IPS-18c (cell line): ENCODE data around the gene EFNA5.

Experiments used
- H3K4me3 ChIP-seq: 2 replicates; pipeline ENCODE4 v1.7.0; 2013; ENCODE audit warnings: low read depth, mild to moderate bottlenecking, low read length, moderate library complexity; ENCODE audit not compliant: insufficient read depth
- H3K9me3 ChIP-seq: one replicate; pipeline ENCODE4 v1.6.1; 2013; ENCODE audit warnings: mild to moderate bottlenecking, low read length, moderate library complexity; ENCODE audit not compliant: control insufficient read depth, insufficient read depth

EFNA5 gene

DNA sequence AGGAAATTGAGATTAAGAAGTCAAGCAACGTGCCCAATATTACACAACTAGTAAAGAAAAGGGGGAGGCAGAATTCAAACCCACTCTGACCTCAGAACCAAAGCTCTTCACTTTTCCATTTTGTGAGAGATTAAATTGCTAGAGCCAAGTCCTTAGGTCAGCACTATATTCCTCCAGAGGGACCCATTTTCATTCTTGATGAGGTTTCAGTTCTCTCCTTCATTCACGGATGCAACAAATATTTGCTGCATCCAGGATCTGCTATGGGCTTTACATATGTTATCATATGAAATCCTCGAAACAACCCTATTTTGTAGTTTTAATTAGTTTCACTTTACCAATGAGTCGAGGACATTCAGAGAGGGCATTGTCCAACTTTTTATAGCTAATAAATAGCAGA, 239.2 kb downstream of the EFNA5 start:
- H3K4me3 ChIP-seq, result no peak overlapping the region
- H3K9me3 ChIP-seq, result no peaks in the 10 kb centered on the region

DNA sequence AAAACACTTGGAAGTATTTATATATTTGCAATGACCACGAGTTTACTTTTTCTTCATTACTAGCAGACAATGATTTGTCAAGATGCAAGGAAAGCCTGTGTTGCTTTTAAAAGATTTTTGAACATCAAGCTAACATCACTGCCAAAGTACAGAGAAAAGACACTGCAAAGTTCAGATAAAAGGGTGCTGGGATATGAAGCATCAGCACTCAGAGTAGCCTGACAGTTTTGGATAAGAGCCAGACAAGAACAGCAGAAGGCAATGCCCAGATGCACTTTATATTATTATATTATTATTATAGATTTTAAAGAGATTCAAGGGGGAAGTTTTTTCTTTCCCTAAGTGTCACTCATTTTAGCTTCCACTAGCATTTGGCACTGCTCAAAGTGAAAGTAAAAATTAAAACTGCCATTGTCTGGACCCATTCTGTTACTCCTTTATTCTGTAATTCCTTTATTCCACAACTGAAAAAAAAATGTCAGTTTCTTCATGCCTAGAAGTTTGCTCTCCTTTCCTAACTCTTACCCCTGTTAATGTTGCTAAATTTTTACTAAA, 240.6 kb downstream of the EFNA5 start:
- Histone ChIP-seq H3K4me3 (no peak overlapping the region), H3K9me3 (no peaks in the 10 kb centered on the region)

DNA sequence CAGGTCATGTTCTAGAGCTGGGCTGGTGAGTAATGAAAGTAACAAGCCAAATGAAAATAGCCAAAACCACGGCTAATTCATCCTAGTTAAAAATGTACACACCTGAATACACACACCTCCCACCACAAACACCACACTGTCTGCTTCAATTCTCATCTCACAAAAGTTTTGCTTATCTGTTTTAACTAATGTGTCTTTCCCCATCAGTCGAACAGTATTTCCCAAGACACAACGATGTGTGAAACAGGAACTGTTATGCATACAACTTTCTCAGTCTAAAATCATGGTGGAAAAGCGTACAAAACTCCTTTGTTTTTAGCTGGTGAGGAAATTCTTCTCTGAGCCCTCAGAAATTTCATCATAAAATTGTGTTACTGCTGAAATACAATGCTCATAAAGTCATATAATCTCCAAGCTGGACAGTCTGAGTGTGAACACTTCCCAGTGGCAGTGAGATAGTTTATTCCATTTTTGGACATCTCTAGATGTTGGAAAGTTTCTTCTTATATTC, 242.4 kb downstream of the EFNA5 start:
- Histone ChIP-seq H3K4me3 (no peak overlapping the region), H3K9me3 (no peaks in the 10 kb centered on the region)

DNA sequence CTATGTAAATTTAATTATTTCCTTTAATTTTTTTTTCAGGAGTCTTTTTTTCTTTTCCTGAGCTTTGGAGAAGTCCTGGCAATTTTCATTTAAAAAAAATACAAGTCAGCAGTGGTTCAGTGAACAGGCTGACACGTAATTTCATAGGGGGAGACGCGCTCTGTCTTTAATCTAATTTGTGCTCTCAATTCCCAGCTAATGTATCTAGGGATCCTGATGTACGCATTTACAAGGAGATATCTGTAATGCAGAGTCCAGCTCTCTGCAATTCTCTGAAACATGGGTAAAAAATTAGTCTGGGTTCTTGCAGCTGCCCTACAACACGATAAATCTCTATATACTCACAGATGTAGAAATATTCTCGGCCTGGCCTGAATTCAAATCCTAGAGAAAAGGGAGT, 243.9 kb downstream of the EFNA5 start:
- no peaks in the 10 kb centered on the region for H3K9me3 ChIP-seq
- H3K4me3 ChIP-seq, result no peak overlapping the region

DNA sequence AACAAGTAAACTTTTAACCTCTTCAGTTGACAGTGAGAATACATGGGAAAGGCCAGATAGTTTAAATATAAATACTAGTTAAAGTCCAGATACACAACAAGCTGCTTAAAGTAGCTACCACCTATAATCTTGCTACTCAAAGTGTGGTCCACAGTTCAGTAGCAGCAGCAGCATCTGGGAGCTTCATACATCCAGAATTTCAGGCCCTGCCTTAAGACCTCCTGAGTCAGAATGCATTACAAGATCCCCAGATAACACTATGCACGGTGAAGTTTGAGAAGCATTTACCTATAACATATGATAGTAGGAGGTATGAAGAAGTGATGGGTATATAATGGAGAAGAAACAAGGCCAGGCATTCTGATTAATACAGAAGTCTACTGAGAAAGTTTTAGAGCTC, 244.5 kb downstream of the EFNA5 start:
- Histone ChIP-seq H3K9me3 (no peaks in the 10 kb centered on the region), H3K4me3 (no peak overlapping the region)

DNA sequence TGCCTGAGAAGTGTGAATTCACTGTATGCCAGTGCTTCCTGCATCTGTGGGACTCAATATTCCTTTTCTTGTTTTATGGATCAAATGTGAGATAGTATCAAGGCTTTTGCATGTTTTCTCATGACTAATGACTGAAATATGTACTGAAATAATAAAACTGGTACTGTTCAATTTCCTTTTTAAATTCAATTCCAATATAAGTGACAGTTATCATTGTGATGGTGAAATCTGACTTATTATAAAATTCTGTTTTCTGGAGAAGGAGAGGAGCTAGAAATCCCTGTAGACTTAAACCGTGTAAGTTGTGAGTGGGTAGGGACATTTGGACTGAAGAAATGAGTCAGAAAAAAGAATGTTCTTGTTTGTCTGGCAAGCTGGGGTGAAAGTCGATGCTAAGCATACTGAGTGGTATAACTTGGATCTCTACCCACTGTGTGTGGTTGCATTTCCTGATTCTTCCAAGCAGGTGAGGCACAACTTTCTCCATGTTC, 245.2 kb downstream of the EFNA5 start:
- no peaks in the 10 kb centered on the region for H3K9me3 ChIP-seq
- H3K4me3 ChIP-seq, result no peak overlapping the region

DNA sequence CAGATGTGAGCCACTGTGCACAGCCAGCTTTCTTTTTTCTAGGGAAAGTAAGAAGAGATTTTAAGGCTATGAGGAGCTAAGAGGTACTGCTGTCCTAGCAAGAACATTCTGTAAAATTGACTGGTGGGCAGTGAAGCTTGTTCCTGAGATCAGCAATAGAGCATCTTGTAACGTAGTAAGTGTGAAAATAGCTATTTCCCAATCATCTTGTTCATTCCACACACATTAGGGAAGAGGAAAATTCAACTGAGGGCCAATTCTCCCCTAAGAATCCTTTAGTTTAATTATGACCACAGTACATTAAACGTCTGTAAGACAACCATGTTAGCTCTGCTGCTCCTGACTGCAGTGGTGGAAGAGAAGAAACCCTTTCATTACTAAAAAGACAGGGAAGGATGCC, 246.2 kb downstream of the EFNA5 start:
- no peak overlapping the region for H3K4me3 ChIP-seq
- H3K9me3 ChIP-seq, result no peaks in the 10 kb centered on the region

DNA sequence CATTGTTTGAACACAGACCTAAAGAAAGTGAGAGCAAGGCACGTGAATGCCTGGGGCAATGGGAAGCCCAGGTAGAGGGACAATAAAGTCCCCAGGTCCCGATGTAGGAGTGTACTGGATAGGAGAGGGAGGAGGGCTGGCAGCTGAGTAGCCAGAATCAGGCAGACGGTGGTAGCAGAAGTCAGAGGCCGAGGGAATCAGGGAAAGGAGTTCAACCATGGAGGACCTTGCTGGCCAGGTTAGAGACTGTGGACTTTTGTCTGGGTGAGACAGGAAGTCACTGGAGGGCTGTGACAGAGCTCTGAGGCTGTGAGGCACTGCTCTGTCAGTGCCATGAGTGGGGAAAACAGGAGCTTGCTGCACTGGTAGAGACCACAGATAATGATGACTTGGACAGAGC, 248.2 kb downstream of the EFNA5 start:
- Histone ChIP-seq H3K9me3 (no peaks in the 10 kb centered on the region), H3K4me3 (no peak overlapping the region)

DNA sequence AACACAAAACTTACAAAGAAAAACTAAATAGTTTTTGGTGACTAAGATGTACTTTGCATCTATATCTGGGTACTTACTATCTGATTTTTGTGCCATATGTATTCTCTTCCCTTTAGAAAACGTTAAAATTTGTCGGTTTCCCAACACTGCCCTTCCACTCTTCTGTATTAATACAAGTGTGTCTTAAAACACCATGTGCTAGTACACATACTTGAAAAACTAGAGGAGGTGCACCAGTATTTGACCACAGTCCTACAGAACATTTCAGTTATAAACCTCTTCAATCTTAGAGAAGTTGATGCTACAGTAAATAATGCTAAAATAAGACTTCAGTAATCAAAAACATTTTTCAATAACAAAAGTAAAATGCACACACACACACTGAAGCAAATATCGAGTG, 251.2 kb downstream of the EFNA5 start:
- no peak overlapping the region for H3K4me3 ChIP-seq
- H3K9me3 ChIP-seq, result no peaks in the 10 kb centered on the region

DNA sequence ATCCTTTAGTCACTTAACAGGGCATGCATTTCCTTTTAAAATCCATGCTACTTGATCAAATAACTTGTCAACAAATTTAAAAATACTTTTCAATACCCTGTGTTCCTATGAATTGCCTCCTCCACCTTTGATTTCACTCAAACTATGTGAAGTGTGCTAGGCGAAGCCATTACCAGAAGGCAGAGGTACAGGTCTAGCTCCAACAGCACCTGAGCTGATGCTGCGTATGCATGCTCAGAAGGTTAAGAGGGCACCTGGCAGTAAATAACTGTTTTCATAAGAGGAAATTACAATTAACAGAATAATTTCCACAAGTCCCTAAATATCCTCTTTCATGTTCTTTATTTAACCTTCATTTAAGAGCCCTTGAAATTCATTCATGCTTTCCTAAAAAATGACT, 251.8 kb downstream of the EFNA5 start:
- H3K4me3 ChIP-seq, result no peak overlapping the region
- H3K9me3 ChIP-seq, result no peaks in the 10 kb centered on the region

DNA sequence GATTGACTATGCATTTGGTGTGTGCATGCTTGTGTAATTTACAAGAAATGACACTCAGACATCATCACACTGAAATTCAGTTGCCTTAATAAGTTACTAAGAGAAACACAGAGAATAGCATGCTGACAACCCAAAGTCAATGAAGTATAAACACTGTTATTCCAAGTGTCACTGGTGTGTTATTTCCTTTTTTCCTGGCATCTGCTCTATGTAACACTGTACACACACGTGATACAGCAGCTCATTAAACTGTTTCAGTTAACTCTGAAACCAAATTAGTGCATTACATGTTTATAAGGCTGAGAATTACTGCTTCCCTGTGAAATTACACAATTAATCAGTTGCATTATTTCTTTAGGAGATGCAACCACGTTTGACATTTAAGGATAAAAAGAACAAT, 252.7 kb downstream of the EFNA5 start:
- H3K9me3 ChIP-seq, result no peaks in the 10 kb centered on the region
- no peak overlapping the region for H3K4me3 ChIP-seq

DNA sequence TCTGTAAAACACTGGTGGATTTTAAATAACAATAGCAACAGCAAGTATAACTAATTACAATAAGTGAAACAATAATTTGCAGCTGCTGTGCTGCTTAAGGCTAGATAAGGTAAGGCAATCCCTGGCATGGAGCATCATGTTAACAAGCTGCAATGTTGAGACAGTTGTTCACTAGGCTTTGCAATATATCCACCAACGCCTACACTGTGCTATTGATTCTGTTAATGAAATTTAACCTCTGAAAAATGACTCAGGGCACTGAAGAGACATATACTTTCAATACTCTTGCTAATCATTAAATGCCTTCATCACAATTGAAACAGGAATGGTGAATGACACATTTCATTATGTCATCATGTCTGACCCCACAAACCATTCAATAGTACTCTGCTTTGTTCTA, 255.0 kb downstream of the EFNA5 start:
- no peaks in the 10 kb centered on the region for H3K9me3 ChIP-seq
- H3K4me3 ChIP-seq, result no peak overlapping the region

DNA sequence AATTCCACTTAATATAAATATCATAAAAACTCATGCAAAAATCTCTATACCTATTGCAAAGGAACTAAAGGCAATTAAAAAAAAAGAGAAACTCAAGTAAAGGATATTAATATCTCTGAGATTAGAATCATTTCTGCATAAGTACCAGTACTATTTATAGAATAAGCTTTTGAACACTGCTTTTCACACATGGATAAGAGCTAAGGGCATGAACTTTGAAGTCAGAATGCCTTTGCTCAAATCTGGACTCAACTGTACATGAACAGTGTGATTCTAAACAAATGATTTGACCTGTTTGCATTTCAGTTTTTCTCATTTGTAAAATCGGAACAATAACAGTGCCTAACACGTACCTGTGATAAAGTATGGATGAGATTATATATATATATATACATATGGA, 255.9 kb downstream of the EFNA5 start:
- Histone ChIP-seq H3K9me3 (no peaks in the 10 kb centered on the region), H3K4me3 (no peak overlapping the region)

DNA sequence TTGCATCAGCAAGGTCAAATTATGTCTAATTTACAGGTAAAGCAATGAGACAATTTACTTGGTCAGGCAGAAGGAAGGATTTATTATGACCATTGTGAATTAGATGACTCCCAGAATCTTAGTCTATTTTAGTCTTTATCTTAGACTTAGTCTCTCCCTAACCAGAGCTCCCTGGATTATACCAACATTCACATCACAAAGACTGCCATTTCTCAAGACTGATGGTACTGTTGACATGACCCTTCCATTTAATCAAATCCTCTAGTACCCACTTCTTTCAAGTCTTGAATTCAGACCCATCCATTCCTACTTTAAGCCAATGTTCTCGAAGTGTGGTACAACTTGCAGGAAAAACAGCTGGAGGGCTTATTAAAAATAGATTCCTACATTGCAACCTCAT, 257.0 kb downstream of the EFNA5 start:
- H3K4me3 ChIP-seq, result no peak overlapping the region

DNA sequence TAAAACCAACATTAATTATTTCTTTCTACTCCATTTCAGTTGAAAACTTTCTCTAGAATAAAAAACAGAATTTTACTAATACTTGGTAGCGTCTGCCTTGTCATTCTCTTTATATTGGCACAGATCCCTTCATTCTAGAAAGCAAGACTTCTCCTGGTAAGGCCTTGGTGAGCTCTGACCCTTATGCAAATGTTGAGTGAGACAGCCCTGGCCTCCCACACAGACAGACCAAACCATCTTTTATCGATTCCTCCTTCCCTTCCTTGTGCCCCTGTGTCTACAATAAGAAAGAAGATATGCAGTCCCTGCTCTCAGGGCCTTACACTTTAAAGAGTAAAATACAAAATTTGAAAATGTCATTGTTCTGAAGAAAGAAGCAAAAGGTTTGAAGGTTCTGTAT, 262.2 kb downstream of the EFNA5 start:
- Histone ChIP-seq H3K4me3 (no peak overlapping the region), H3K9me3 (no peaks in the 10 kb centered on the region)

More for the DNA sequence above, 257.0 kb downstream of the EFNA5 start:
- H3K9me3 ChIP-seq, result no peaks in the 10 kb centered on the region

DNA sequence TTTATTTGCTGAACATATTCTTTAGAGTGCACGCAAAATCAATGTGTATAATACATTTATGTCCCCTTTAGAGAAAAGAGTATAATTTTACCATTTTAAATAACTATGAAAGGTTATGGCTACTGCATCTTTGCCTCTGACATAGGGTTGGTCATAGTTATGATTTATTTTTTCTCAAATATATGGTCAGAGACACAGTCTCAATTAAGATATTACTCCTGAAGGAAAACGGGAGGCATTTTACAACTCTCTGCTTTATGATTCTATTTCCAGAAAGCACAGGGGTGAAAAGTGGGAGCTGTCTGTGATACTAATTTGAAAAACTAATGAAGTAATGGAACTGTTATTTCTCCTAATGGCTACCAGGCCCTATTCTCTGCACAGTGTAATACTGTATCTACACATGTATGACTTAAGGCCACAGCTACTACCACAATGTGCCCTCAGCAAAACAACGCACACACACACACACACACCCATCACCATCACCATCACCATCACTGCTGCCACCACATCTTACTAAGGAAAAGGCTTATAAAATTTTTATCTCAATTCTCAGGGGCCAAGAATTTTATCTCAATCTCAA, 262.9 kb downstream of the EFNA5 start:
- H3K9me3 ChIP-seq, result no peaks in the 10 kb centered on the region
- H3K4me3 ChIP-seq, result no peak overlapping the region

DNA sequence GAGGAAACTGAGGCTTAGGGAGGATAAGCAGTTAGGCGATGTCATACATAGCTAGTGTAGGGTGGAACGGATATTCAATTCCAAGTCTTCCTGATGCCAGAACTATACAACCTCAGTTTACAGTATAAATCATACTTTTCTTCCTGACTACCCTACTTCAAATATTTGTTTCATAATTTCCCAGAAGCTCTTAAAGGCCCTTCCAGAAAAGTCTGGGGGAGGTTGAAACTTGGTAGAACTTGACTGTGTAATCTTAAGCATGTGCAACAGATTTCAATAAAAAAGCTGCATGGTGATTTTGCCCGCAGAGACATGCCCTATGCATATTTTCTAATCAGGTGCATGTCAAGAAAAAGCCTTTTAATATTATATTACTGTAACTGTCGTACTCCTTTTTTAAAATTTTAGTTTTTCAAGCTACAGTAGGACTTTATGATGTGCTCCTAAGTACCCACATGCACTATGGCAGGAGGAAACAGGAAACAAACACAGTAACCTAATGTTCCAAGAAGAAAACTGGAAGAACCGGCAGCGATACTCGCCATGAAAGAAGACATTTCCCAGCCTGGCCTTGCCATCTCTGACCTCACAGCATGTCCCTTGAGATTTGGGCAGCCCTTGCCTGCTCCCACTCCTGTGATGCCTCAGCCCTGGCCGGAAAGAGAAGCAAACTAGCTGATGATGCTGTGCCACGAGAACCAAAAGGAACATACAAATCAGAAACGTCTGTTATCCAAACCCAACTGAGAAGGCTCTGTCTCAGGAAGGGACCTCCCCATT, 266.0 kb downstream of the EFNA5 start:
- Histone ChIP-seq H3K4me3 (no peak overlapping the region), H3K9me3 (no peaks in the 10 kb centered on the region)

DNA sequence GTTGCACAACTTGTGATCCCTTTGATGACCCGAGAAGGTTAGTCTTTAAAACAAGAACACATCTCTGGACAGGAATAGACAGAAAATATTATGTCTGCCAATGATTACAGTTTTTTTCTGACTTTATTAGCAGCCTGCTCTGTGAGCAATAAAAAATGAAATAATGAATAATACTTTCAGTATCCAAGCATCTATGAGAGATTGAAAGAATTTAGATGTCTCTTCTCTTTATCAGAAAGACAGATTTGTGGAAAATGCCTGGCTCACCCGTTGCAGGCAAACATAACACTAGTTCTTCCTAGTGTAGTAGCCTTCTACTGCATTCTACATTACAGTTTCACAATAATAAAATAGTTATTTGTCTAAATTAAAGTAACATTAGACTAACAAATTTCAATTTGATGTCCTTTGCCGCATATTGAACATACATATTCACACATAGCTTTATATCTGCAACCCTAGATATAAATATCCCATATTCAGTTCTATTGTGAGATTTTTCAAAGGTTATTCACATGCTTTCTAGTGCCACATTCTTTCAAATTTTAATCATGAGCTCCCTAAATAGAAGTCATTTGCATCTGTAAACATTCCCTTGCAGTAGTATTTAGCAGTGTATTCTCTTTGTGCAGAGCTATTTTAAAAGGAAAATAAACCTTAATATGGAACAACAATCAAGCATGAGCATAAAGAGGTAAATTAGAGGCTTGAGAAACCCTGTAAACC, 267.3 kb downstream of the EFNA5 start:
- H3K4me3 ChIP-seq, result no peak overlapping the region
- H3K9me3 ChIP-seq, result no peaks in the 10 kb centered on the region
